Measurements from ENCODE around the gene PCDHA8.

DNA sequence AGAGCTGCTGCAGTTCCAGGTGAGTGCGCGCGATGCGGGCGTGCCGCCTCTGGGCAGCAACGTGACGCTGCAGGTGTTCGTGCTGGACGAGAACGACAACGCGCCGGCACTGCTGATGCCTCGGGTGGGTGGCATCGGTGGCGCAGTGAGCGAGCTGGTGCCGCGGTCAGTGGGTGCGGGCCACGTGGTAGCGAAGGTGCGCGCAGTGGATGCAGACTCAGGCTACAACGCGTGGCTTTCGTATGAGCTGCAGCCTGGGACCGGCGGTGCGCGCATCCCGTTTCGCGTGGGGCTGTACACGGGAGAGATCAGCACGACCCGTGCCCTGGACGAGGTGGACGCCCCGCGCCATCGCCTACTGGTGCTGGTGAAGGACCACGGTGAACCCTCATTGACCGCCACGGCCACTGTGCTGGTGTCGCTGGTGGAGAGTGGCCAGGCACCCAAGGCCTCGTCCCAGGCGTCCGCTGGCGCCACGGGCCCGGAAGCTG lies 38.2 kb upstream of the PCDHA8 start:
- TF ChIP-seq, protein P1, sequence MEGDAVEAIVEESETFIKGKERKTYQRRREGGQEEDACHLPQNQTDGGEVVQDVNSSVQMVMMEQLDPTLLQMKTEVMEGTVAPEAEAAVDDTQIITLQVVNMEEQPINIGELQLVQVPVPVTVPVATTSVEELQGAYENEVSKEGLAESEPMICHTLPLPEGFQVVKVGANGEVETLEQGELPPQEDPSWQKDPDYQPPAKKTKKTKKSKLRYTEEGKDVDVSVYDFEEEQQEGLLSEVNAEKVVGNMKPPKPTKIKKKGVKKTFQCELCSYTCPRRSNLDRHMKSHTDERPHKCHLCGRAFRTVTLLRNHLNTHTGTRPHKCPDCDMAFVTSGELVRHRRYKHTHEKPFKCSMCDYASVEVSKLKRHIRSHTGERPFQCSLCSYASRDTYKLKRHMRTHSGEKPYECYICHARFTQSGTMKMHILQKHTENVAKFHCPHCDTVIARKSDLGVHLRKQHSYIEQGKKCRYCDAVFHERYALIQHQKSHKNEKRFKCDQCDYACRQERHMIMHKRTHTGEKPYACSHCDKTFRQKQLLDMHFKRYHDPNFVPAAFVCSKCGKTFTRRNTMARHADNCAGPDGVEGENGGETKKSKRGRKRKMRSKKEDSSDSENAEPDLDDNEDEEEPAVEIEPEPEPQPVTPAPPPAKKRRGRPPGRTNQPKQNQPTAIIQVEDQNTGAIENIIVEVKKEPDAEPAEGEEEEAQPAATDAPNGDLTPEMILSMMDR (IDR thresholded peaks at IDR 0.05; ENCODE audit: low read depth, low read length) = no peak
- TF ChIP-seq POLR2A (IDR thresholded peaks at IDR 0.05; ENCODE audit: extremely low read depth, insufficient read length) (no peak), MYC (IDR thresholded peaks at IDR 0.05; ENCODE audit: low read depth, low read length) (no peak)
